Activated effector memory CD4-positive, alpha-beta T cell treated with Interleukin-2 at 50 U/mL for 16 hours (primary cell): ENCODE data around the gene C1orf226.

ENCODE experiments used
- DNase-seq: peaks from one replicate; pipeline ENCODE4 v3.0.0-alpha.2; 2020

The C1orf226 gene

DNA sequence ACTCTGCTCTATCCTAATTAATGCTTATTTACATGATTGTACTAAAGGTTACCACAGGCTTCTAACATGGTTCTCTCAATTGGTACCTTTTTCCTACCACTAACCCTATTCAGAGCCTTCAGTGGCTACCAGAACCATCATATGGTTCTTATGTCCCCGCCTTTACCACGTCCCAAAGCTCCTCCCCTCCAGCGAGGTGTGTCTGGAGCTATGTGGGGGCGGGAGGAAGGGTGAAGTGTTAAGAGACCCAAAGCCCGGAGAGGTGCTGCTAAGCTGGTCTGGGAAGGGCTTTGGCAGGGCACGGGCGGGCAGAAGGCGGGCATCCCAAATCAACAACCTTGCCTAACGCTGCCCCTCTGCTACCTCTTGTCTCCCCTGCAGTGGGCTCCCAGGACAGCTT is 14.9 kb upstream of the C1orf226 start:
- no peak for DNase-seq

DNA sequence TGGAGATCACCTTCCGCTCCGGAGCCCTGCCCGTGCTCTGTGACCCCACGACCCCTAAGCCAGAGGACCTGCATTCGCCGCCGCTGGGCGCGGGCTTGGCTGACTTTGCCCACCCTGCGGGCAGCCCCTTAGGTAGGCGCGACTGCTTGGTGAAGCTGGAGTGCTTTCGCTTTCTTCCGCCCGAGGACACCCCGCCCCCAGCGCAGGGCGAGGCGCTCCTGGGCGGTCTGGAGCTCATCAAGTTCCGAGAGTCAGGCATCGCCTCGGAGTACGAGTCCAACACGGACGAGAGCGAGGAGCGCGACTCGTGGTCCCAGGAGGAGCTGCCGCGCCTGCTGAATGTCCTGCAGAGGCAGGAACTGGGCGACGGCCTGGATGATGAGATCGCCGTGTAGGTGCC is 14.5 kb upstream of the C1orf226 start:
- DNase-seq, result no peak

- no peak for DNase-seq
These were observed 13.8 kb upstream of the C1orf226 start for GRCh38 chr1:162367772-162368171.

DNA sequence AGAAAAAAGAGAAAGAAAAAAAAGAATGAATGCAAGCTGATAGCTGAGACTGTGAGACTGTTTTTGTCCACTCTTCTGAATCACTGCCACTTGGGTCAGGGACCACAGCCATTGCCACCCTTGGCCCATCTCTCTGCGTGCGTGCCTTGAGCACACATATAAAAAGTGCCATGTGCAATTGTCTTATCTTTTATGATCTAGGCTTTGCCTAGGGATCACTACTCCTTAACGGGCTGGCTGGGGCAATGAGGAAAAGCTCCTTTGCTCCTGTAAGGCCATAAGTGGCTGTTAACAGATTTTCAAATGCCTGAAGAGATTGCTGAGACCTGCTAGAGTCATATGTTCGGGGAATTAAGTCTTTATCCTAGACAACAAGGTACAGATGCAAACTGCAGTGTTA is 13.1 kb upstream of the C1orf226 start:
- DNase-seq, result no peak

GRCh38 chr1:162369571-162369970 is 12.0 kb upstream of the C1orf226 start:
- no peak for DNase-seq

- DNase-seq, result no peak
These were observed 11.4 kb upstream of the C1orf226 start for GRCh38 chr1:162370161-162370560.

DNA sequence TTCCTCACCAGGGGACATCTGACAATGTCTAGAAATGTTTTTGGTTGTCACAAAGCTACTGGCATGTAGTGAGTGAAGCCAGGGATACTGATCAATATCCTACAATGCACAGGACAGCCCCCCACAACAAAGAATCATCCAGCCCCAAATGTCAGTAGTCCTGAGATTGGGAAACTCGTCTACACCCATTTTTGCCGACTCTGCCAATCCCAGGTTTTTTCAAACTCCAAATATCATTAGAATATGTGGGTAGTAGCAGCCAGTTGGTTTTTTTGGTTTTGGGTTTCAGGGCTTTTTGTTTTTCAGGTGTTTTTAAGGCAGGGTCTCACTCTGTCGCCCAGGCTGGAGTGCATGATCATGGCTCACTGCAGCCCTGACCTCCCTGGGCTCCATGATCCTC is 10.8 kb upstream of the C1orf226 start:
- DNase-seq, result no peak

GRCh38 chr1:162371611-162372010 is 9.9 kb upstream of the C1orf226 start:
- no peak for DNase-seq

GRCh38 chr1:162372159-162373071 is 9.1 kb upstream of the C1orf226 start:
- no peak for DNase-seq

- no peak for DNase-seq
These were observed 8.5 kb upstream of the C1orf226 start for GRCh38 chr1:162373072-162373427.

DNA sequence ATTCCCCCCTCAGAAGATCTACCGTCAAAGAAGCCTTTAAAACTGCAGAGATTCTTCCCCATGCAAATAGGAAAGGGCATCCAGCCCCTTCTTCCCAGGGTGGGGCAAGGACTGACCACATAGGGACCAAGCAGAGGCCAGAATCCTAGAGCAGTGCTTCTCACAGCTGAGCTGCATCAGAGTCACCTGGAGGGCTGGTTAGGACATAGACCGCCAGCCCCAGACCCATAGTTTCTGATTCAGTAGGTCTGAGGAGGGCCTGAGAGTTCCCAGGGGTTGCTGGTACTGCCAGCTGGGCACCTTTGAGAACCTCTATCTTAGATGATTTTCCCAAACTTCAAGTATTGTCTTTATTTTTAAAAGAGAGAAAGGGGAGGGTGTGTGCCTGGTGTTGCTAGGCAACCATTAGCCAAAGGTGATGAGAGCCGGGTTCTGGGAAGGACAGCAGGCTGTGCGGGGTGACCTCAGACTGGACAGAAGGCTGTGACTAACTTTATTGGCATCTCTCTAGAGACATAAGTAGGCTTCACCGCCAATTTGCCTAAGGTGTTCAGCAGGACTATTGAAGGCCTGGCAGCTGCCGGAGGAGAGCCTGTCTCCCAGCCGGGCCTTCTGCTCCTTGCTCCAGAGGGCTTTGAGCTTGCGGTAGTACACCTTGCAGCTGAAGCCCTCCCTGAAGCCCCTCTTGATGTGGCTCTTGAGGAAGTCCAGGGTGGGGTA is 7.8 kb upstream of the C1orf226 start:
- DNase-seq, result no peak

DNA sequence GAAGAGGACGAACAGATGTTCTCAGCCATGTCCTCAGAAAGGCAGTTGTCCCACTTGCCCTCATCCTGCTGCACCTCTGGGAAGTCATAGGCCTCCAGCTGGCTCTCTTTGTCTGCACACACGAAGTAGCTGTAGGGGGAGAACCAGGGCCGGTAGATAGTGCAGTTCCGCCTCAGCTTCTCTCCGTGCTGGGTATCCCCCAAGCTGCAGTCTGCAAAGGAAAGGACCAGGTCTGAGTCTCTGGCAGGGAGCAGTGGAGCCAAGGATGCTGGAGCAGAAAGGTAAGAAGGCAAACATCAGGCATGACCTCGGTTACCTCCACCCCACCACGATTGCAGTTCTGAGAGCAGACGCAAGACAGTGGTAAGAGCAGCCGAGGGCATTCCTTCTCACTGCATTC is 7.1 kb upstream of the C1orf226 start:
- DNase-seq, result no peak

DNA sequence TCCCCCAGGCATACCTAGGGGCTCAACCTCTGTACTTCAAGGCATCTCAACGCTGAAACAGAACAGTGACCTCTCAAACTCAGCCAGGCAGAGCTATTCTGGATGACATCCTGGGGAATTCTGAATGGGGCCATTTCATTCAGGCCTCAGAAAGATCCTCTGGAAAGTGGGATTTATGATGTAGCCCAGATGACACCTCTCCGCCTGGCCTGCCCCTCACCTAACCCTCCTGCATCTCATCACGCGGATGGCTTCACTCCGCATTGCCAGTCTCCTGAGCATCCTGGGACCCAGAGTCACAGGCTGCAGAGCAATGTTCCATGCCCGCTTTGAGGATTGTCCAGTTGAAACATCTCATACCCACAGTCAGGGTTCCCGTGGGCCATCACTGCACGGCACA is 6.1 kb upstream of the C1orf226 start:
- DNase-seq, result no peak

GRCh38 chr1:162376691-162377090 is 4.8 kb upstream of the C1orf226 start, which contains the start of gene SPATA46:
Gene SPATA46 (minus strand): TSS chr1:162376854. CDS start chr1:162376790, 64 bp downstream.
- DNase-seq, result no peak

- no peak for DNase-seq
These were observed 1.3 kb upstream of the C1orf226 start for GRCh38 chr1:162380061-162380846.

- no peak for DNase-seq
These were observed 618 bp downstream of the C1orf226 start for GRCh38 chr1:162381941-162382750.

- DNase-seq, result no peak
These were observed 1.6 kb downstream of the C1orf226 start for GRCh38 chr1:162383091-162383490.

GRCh38 chr1:162383516-162383915 is 2.0 kb downstream of the C1orf226 start:
- no peak for DNase-seq

- no peak for DNase-seq
These were observed 2.6 kb downstream of the C1orf226 start for GRCh38 chr1:162384116-162384515.

DNA sequence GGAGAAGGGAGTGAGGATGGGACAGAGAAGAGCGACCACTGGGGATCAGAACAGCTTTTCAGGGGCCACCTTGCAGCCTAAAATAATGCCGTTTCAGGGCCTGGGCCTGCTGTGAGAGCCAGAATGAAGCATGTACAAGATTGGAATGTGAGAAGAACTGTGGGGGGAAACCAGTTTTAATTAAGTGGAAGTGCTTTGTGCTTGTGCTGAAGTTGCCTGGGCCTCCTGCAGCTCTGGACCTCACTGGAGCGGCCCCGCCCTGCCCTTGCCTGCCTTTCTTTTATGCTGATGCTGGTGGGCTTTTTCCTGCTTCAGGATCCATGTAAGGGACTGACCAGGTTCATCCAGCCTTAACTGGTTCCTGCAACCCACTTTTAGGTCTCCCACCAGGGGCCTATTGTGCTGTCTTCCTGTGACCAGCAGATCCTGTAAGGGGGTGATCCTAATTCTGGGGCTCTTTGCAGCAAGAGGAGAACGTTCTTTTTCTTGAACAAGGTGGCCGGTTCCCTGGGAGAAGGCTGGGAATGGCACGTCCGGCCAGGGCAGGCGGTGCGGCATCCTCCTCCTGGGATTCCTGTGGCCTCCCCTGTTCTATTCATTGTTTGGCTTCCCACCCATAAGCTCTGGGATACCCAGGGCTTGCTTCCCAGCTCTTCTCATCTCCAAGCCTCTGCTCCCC is 3.2 kb downstream of the C1orf226 start:
- no peak for DNase-seq

DNA sequence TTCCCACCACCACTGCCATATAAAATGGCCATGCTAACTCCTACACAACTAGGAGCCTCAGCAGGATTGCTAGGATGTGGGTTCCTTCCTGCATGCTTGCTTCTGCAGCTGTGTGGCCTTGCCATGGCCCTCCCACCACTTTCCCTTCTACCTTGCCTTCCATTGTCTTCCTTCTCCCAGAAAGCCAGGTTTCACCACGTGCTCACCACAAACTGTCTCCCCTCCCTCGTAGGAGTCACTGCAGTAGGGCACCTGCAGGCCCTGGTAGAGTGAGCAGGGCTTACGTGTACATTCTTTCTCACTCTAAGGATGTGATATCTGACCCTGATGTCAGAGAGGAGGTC is 3.7 kb downstream of the C1orf226 start:
- no peak for DNase-seq

GRCh38 chr1:162385702-162386101 is 4.2 kb downstream of the C1orf226 start:
- no peak for DNase-seq
